ENCODE measurements around the gene GPR107.

- TF ChIP-seq CTCF (IDR thresholded peaks at IDR 0.05) (no peak), POLR2A (IDR thresholded peaks at IDR 0.05) (no peak), EP300 (IDR thresholded peaks at IDR 0.05) (no peak)
These were observed 58.9 kb downstream of the GPR107 start for GRCh38 chr9:130112538-130113151.
